Muscle layer of colon (tissue), 2 donors: ENCODE data around the gene NPFFR1.
A peak's percentile ranks its signal among the peaks of the same experiment; 100 is the strongest.
"Not testable (repeated sequence)": the region's sequence is repeated elsewhere in the genome, so short reads cannot be mapped to it uniquely, and the experiment has no call there.

Source experiments
- H3K27ac ChIP-seq: one replicate; pipeline ENCODE4 v1.7.0; 2013; ENCODE audit warnings: low read depth, mild to moderate bottlenecking, low read length, moderate library complexity
- H3K27me3 ChIP-seq, 2 donors: one replicate each; pipeline ENCODE4 v1.7.0; 2013; ENCODE audit warnings: low read length in 2 of 2, mild to moderate bottlenecking in 2 of 2; ENCODE audit not compliant: insufficient read depth in 2 of 2, control insufficient read depth in 1 of 2
- H3K36me3 ChIP-seq: one replicate; pipeline ENCODE4 v1.7.0; 2013; ENCODE audit warnings: mild to moderate bottlenecking, low read length; ENCODE audit not compliant: insufficient read depth
- H3K4me1 ChIP-seq: one replicate; pipeline ENCODE4 v1.7.0; 2013; ENCODE audit warnings: mild to moderate bottlenecking, low read length; ENCODE audit not compliant: insufficient read depth
- H3K4me3 ChIP-seq, 2 donors: one replicate each; pipeline ENCODE4 v1.7.0; 2013; ENCODE audit warnings: low read length in 2 of 2, low read depth in 1 of 2, mild to moderate bottlenecking in 1 of 2, moderate library complexity in 1 of 2
- H3K9ac ChIP-seq: one replicate; pipeline ENCODE4 v1.7.0; 2013; ENCODE audit warnings: low read length
- H3K9me3 ChIP-seq: one replicate; pipeline ENCODE4 v1.7.0; 2013; ENCODE audit warnings: mild to moderate bottlenecking, low read length
- donor health status: abdominal sarcoma.
- donor health status: Adenocarcinoma of cecum.

The NPFFR1 gene

GRCh38 chr10:70266701-70267100 is 17.1 kb downstream of the NPFFR1 start:
- no peaks in the 10 kb centered on the region for H3K4me1 ChIP-seq
- H3K9ac ChIP-seq: no peak overlapping the region
- H3K4me3 ChIP-seq: no peak overlapping the region
- H3K9me3 ChIP-seq: no peaks in the 10 kb centered on the region
- H3K27me3 ChIP-seq: no peaks in the 10 kb centered on the region
- no peaks in the 10 kb centered on the region for H3K36me3 ChIP-seq
- no peak overlapping the region for H3K27ac ChIP-seq

GRCh38 chr10:70266056-70266455 is 17.7 kb downstream of the NPFFR1 start:
- Histone ChIP-seq H3K27me3 (no peaks in the 10 kb centered on the region), H3K9me3 (no peaks in the 10 kb centered on the region), H3K9ac (no peak overlapping the region), H3K4me3 (no peak overlapping the region), H3K27ac (no peak overlapping the region), H3K36me3 (no peaks in the 10 kb centered on the region), H3K4me1 (no peaks in the 10 kb centered on the region)

DNA sequence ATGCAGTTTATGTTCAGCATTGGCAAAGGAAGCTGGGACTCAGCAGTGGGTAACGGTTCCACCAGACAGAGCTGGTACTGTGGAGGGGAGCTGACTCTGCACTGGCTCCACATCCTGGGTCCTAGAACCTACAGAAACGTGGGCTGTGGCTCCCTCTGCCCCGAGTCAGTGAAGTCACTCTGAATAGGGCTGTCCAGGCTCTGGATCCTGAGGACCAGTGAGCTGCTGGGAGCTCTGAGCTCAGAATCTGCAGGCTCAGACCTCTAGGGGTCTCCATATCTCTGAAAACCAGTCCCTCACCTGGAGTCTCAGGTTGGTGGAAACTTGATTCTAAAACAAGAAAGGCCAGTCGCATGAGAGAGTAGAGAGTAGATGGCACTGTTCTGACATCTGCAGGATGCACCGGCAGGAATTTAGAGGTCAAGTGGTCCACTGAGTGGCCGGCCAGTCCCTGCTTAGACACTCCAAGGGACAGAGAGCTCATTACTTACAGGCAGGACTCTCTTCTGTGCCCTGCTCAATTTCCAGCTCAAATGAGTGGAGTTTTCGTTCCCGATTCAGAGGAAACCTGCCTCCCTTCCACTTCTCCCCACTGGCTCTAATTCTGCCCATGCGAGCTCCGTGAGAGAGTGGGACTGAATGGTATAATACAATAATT is 18.6 kb downstream of the NPFFR1 start:
- no peaks in the 10 kb centered on the region for H3K9me3 ChIP-seq
- peaks cover 0 to 3% of the 10 kb centered on the region in 2 donors for H3K27me3 ChIP-seq
- no peak overlapping the region for H3K27ac ChIP-seq
- no peak overlapping the region for H3K4me3 ChIP-seq
- H3K36me3 ChIP-seq: no peaks in the 10 kb centered on the region
- no peaks in the 10 kb centered on the region for H3K4me1 ChIP-seq
- no peak overlapping the region for H3K9ac ChIP-seq

DNA sequence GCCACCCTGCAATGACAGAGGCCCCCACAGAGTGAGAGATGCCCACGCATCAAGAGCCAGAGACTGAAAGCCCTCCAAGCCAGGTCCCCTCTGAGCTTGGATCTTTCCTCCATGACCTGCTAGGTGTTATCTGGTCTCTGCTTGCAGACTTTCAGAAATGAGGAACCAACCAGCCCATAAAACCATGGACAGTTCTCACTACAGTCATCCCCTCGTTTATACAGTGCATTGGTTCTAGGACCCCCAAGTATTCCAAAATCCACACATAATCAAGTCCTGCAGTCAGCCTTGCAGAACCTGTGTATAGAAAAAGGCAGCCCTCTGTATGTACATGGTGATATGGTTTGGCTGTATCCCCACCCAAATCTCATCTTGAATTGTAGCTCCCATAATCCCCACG is 23.1 kb downstream of the NPFFR1 start:
- Histone ChIP-seq H3K4me1 (no peaks in the 10 kb centered on the region), H3K9ac (no peak overlapping the region), H3K9me3 (no peaks in the 10 kb centered on the region), H3K4me3 (no peak overlapping the region), H3K27ac (no peak overlapping the region), H3K36me3 (no peaks in the 10 kb centered on the region), H3K27me3 (peaks cover 0 to 16% of the 10 kb centered on the region in 2 donors)

DNA sequence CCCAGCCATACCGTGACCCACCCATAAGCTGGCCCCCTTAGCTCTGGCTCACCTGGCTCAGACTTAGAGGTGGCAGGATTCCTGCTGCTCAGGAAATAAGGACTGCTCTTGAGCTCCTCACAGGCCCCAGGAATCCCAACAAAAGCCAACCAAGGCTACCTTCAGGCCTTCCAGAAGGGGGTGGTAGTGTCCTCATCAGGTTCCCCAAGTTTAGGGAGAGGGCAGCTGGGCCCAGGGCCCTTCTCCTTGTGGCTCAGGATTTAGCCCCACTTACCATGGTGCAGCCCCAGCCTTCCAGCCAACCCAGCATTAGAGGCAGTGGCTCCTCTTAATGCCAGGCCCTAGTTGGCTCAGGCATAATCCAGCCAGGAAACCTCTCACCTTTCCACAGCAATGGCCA is 23.5 kb downstream of the NPFFR1 start:
- H3K36me3 ChIP-seq: no peaks in the 10 kb centered on the region
- H3K4me1 ChIP-seq: no peaks in the 10 kb centered on the region
- no peak overlapping the region for H3K9ac ChIP-seq
- peaks cover 0 to 20% of the 10 kb centered on the region in 2 donors for H3K27me3 ChIP-seq
- H3K4me3 ChIP-seq: no peak overlapping the region
- no peaks in the 10 kb centered on the region for H3K9me3 ChIP-seq
- no peak overlapping the region for H3K27ac ChIP-seq

- no peak overlapping the region for H3K9ac ChIP-seq
- no peak overlapping the region for H3K27ac ChIP-seq
- no peaks in the 10 kb centered on the region for H3K36me3 ChIP-seq
- no peak overlapping the region for H3K4me3 ChIP-seq
- no peaks in the 10 kb centered on the region for H3K4me1 ChIP-seq
- peaks cover 14 to 36% of the 10 kb centered on the region in 2 donors for H3K27me3 ChIP-seq
- H3K9me3 ChIP-seq: no peaks in the 10 kb centered on the region
Observed at GRCh38 chr10:70258216-70258615, 25.6 kb downstream of the NPFFR1 start.

DNA sequence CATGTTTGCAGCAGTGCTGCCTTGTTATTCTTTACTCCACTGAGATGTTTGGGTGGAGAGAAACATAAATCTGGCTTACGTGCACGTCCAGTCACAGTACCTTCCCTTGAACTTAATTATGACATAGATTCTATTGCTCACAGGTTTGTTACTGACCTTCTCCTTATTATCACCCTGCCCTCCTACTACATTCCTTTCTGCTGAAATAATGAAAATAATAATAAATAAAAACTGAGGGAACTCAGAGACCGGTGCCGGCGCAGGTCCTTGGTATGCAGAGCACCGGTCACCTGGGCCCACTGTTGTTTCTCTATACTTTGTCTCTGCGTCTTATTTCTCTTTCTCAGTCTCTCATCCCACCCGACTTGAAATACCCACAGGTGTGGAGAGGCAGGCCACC is 26.0 kb downstream of the NPFFR1 start:
- H3K4me1 ChIP-seq, H3K27ac ChIP-seq, H3K9ac ChIP-seq, H3K9me3 ChIP-seq, H3K4me3 ChIP-seq, H3K36me3 ChIP-seq: not testable (repeated sequence)
- H3K27me3 ChIP-seq: peaks cover 14 to 36% of the 10 kb centered on the region in 2 donors

DNA sequence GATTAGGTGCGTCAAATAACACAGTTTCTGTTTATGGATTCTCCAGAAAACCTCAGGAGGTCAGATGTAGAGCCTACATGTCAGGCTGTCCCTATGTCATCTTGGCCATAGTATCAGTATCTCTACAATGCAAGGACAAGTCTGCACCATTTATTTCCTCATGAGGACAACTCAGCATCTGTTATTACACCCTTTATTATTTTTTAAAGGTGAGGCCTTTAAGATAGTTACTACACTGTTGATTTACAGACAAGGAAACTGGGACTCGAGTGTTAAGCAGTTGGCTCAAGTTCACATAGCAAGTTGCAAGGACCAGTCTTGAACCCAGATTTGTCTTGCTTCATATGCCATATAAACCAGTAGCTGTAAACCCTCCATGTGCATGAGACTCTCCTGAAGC is 27.3 kb downstream of the NPFFR1 start:
- H3K27me3 ChIP-seq: peaks cover 14 to 36% of the 10 kb centered on the region in 2 donors
- H3K36me3 ChIP-seq: no peaks in the 10 kb centered on the region
- no peak overlapping the region for H3K27ac ChIP-seq
- no peak overlapping the region for H3K4me3 ChIP-seq
- H3K9ac ChIP-seq: no peak overlapping the region
- no peaks in the 10 kb centered on the region for H3K9me3 ChIP-seq
- no peaks in the 10 kb centered on the region for H3K4me1 ChIP-seq

DNA sequence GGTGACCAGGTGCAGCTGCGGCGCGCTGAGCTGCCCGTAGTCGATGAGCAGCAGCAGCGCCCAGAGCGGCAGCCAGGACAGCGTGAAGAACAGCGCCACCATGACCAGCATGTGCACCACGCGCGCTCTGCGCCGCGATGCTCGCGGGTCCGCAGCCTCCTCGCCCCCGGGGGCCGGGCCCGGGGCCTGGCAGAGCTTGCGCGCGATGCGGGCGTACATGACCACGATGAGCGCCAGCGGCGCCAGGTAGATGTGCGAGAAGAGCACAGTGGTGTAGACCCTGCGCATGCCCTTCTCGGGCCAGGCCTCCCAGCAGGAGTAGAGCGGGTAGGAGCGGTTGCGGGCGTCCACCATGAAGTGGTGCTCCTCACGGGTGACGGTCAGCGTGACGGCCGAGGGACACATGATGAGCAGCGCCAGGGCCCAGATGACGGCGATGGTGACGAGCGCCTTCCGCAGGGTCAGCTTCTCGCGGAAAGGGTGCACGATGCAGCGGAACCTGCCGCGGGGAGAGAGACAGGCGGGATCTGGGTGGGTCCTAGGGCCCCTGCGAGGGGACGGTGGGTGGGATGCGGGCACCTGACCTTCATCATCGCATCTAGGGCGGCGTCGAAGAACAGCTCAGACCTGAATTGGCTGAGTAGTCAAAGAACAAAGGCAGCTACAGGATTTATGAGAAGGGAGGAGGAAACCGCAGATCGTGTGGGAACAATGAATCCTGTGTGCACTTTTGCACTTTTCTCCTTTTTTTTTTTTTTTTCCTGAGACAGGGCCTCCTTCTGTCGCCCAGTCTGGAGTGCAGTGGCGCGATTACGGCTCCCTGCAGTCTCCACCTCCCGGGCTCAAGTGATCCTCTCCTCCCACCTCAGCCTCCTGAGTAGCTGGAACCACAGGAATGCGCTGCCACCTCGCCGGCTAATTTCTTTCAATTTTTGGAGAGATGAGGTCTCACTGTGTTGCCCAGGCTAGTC is 28.2 kb downstream of the NPFFR1 start:
- H3K36me3 ChIP-seq: no peaks in the 10 kb centered on the region
- H3K27me3 ChIP-seq: peaks cover 14 to 36% of the 10 kb centered on the region in 2 donors
- H3K9me3 ChIP-seq: no peaks in the 10 kb centered on the region
- no peaks in the 10 kb centered on the region for H3K4me1 ChIP-seq
- peak overlapping the region in 1 of 2 donors; percentile 20 for H3K4me3 ChIP-seq
- H3K9ac ChIP-seq: no peak overlapping the region
- H3K27ac ChIP-seq: no peak overlapping the region

DNA sequence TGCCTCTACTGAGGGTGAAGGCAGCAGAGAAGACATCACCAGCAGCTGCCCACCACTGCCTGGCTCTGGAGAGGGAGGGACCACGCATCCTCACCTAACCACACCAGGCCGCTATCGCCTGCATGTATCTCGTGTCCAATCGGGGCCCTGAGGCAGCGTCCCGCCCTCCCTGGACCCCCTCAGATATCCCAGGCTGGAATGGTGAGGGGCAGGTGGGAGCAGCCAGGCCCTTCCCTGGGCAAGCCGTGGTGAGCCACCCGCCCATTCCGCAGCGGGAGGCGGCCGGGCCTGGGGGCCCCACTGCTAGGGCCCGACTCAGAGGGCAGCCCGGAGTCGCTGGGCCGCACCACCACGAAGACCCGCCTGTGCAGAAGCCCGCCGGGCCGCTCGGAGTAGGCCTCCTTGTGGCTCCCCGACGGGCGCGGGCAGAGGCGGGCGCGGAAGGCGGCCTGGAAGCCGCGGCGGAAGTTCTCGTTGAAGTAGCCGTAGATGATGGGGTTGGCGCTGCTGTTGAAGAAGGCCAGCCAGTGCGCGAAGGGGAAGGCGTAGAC is 29.0 kb downstream of the NPFFR1 start:
- Histone ChIP-seq H3K9me3 (no peaks in the 10 kb centered on the region), H3K36me3 (no peaks in the 10 kb centered on the region), H3K4me1 (no peaks in the 10 kb centered on the region), H3K4me3 (peak overlapping the region in 1 of 2 donors; percentile 20), H3K27me3 (peaks cover 14 to 30% of the 10 kb centered on the region in 2 donors), H3K27ac (no peak overlapping the region), H3K9ac (no peak overlapping the region)

DNA sequence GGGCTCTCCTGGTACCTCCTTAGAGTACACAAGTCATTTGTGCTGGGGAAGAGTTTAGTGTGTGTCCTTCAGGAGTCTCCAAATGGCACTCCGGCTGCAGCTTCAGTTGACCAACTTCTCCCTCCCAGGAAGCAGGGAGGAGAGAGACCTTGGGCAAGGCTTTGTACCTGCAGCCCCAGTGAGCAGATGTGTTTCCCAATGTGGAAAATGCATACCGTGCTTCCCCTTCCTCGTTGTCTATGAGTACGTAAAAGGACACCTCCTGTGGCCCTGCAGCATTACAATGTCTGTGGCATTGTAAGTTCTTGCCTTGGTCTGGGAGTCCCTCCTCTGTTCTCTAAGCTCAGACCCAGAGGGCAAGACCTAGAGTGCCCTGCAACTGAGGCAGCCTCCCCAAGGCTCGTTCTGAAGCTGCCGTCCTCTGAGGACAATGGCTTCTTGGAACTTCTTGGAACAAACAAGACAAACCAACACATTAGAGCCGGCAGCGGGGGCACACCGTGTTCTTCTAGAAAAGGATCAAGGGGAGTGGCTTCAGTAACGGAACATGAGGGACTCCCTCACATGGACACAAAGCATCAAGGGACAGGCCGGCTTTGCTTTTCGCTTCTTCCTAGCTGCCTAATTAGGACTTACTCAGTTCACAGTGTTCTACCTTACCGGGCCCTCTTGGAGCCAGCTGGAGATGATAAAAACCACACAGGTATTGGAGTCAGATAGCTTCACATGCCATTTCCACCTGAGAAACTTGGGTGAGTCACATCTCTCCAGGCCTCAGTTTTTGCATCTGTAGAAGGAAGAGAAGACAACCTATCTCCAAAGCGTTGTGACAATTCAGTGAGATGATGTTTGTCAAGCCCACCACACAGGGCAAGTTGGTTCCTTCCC is 29.7 kb downstream of the NPFFR1 start:
- Histone ChIP-seq H3K27me3 (peaks cover 14 to 29% of the 10 kb centered on the region in 2 donors), H3K27ac (no peak overlapping the region)

More for the DNA sequence above, 29.7 kb downstream of the NPFFR1 start:
- Histone ChIP-seq H3K9ac (no peak overlapping the region), H3K4me3 (no peak overlapping the region), H3K36me3 (no peaks in the 10 kb centered on the region), H3K9me3 (no peaks in the 10 kb centered on the region), H3K4me1 (no peaks in the 10 kb centered on the region)
